ENCODE data around the gene PLXND1.

PLXND1 gene

DNA sequence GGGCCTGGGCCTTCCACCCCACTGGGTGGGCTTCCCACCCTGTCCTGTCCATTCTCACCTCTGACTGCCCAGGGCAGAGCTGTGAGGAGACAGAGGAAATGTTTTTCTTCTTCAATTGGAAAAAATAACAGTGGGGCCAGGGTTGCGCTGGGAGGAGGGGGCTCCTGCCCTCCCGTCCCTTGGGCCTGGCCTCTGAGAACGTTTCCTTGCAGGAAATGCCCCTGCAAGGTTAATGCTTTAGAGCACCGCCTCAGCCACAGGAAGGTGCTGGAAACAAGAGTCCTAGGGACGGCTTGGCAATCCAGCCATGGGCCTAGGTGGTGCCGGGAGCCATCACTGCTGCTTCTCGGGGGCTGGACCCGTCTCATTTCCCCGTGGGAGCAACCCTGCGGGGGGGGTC lies 3.8 kb upstream of the PLXND1 start:
- peaks cover 77% of the 10 kb centered on the region for H3K4me1 ChIP-seq
- no peak overlapping the region for H3K4me3 ChIP-seq
- peak overlapping the region; percentile 47 for H3K27ac ChIP-seq
- no peaks in the 10 kb centered on the region for H3K27me3 ChIP-seq
- no peaks in the 10 kb centered on the region for H3K9me3 ChIP-seq
- H3K36me3 ChIP-seq = no peaks in the 10 kb centered on the region
- H3K9ac ChIP-seq = no peak overlapping the region
- peak overlapping the region; percentile 96 for H3K4me2 ChIP-seq
- no peak for TF ChIP-seq Cebpa-rat (IDR thresholded peaks at IDR 0.05)
- peaks cover 11% of the 10 kb centered on the region; the same call in 1 of the 2 replicates for H4K20me1 ChIP-seq

DNA sequence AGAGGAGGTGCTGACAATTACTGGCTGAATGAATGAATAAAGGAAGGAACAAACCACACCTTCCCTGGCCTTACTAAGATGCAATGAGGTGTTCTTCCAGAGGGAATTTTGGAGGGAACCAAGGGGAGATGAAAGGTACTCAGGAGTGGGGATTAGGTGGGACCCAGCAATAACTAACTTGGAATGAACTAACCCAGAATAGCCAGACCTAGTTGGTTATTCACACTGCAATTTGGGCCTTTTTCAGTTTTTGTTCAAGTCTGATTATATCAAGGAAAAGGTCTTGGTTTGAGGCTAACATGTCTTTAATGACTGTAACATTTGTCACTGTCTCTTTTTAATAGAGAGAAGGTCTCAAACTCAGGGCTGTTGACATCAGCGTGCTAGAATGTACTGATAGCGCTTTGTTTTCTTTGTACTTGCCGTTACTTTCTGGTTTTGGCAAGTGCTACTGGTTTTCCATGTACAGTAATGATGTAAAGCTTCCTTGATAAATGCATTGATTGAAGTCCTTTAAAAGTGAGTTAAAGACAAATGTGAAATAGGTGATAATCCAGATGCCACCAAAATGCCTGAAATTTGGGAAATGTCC lies 3.2 kb upstream of the PLXND1 start:
- Histone ChIP-seq H3K4me1 (peaks cover 74% of the 10 kb centered on the region), H3K4me3 (no peak overlapping the region), H3K36me3 (no peaks in the 10 kb centered on the region), H3K27ac (peak overlapping the region; percentile 47; the same call in 1 of the 2 replicates), H3K27me3 (no peaks in the 10 kb centered on the region), H3K9ac (no peak overlapping the region), H3K4me2 (peak overlapping the region; percentile 96), H4K20me1 (peaks cover 15% of the 10 kb centered on the region), H3K9me3 (no peaks in the 10 kb centered on the region)
- no peak for TF ChIP-seq Cebpa-rat (IDR thresholded peaks at IDR 0.05)

DNA sequence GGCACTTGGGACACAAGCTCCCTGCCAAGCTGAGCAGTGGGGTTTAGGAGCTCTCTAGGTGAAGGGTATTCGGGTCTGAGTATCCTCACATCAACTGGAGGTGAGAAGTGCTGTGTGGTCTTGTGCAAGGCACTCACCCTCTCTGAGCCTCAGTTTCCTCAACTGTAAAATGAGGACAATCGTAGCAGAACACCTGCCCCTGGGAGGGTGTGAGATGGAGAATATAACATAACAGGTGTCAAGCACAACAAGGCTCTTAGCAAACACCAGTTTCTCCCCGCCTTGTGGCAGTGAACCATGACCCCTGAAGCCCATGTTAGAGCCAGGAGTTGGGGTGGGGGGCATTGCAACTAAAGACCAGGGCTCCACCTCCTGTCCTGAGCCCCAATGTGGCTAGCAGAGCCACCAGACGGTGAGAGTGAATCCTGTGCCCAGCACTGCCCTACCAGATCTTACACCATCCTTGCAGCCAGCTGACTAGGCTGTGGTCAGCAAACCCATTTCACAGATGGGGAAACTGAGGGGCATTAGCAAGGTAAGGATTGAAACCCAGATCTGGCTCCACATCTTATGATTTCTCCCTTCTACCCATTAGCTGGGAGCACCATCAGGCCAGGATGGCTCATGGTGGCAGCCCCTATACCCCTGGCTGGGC lies 2.6 kb upstream of the PLXND1 start:
- Histone ChIP-seq H3K36me3 (no peaks in the 10 kb centered on the region), H4K20me1 (peaks cover 21% of the 10 kb centered on the region), H3K27ac (peak overlapping the region; percentile 86; the same call in 1 of the 2 replicates), H3K4me2 (peak overlapping the region; percentile 96), H3K9ac (peak overlapping the region; percentile 79; the same call in 1 of the 2 replicates), H3K27me3 (no peaks in the 10 kb centered on the region), H3K9me3 (no peaks in the 10 kb centered on the region), H3K4me1 (peaks cover 74% of the 10 kb centered on the region), H3K4me3 (no peak overlapping the region)
- TF ChIP-seq Cebpa-rat (IDR thresholded peaks at IDR 0.05) = no peak

DNA sequence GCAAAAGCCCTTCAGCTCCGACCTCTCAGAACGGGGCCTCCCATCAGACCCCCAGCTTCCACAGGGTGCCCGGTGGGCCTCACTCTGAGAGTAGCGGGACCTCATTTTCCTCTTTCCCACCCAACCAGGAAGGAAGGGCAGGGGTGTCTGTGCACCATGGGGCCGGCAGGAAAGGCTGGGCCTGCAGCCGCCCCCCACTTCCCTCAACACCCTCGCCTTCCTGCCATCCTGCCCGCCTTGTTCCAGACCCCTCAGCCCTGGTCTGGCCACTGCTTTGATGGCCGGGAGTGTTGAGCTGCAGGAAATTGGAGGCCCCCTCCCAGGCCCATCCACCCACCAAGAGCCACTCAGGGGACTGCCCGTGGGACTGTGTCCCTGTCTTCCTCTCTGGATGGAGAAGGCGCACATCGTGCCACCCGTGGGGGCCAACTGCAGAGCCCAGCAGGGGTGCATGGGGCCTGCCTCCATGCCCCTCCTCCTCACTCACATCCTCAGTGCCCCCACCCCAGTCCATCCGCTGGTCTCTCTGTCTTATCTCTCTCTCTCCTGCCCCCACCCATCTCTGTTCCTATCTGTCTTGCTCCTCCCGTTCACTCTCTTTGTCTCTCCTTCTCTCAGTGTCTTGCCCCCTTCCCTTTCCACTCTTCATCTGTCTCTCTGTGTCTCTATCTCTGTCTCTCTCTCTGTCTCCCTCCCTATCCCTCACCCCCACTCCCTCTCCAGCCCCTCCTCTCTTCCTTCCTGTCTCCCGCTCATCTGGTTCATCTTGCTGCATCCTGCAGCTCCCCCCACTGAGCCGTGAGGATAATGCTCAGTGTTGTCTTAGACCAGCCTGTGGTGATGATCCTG lies 1.8 kb upstream of the PLXND1 start:
- no peaks in the 10 kb centered on the region for H3K27me3 ChIP-seq
- peaks cover 29% of the 10 kb centered on the region for H4K20me1 ChIP-seq
- TF ChIP-seq Cebpa-rat (IDR thresholded peaks at IDR 0.05) = no peak
- H3K4me3 ChIP-seq = peak overlapping the region; percentile 91; the same call in 1 of the 2 replicates
- H3K9ac ChIP-seq = peak overlapping the region; percentile 79
- no peaks in the 10 kb centered on the region for H3K9me3 ChIP-seq
- H3K27ac ChIP-seq = peak overlapping the region; percentile 86
- H3K4me1 ChIP-seq = peaks cover 77% of the 10 kb centered on the region
- no peaks in the 10 kb centered on the region for H3K36me3 ChIP-seq
- H3K4me2 ChIP-seq = peak overlapping the region; percentile 96

DNA sequence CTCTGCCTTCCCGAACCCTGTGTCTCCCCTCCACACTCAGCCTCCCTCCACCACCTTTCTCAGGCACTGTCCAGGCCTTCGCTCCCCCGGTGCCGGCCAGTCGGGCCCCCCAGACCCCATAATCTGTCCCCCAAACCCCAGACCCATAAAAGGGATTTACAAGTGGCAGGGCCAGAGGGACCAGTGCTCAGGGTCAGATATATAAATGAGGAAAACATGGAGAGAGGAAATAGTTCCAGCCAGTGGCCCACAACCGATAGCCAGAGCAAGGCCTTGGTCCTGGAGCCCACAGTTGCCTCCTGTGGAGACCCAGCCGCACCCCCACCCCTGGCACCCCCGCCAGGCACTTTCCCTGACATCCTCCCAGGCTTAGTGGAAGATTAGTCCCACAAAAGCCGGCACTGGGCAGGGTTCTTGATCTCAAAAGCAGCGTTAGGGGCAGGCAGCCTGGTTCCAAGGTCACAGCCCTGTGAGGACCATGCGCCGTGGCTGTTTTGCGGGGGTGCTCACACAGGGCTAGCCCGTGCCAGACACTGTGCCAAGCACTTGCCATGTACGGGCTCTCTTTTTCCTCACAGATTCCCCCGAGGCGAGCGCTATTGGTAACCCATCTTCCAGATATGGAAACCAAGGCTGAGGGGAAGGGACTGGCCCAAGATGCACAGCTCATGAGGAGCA lies 1.1 kb upstream of the PLXND1 start:
- Histone ChIP-seq H3K4me2 (peak overlapping the region; percentile 96), H3K27ac (peak overlapping the region; percentile 86), H3K4me3 (peak overlapping the region; percentile 91), H3K36me3 (0 out of 2 replicates have a peak, but pooled peaks cover 5% of the 10 kb centered on the region), H3K4me1 (peaks cover 77% of the 10 kb centered on the region), H3K27me3 (no peaks in the 10 kb centered on the region), H4K20me1 (peaks cover 37% of the 10 kb centered on the region), H3K9ac (peak overlapping the region; percentile 79), H3K9me3 (no peaks in the 10 kb centered on the region)
- TF ChIP-seq Cebpa-rat (IDR thresholded peaks at IDR 0.05) = no peak

DNA sequence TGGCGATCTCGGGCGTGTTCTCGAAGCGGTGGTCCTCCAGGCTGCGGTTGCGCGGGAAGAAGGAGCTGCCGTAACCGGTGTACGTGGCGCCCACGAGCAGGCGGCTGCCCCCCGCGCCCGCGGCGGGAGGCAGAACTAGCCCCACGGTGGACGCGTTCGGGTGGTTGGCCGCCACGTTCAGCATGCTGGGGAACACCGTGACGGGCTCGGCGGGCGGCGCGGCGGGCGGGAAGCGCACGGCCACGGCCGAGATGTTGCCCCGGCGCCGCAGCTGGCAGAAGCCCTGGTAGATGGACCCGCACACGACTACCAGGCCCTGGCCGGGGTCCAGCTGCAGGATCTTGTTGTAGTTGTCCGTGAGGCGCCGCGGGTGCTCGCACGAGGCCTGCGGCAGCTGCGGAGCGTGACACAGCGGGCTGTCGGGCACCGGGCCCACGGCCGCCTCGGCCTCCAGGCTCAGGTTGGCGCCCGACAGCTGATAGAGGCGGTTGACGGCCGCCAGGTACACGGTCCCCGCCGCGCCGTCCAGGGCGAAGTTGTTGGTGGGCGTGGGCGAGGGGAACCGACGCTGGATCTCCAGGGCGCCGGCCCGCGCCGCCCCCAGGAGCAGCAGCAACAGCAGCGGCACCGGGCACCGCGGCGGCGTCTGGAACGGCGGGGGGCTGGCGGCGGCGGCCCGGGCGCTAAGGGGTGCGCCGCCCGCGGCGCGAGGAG lies 397 bp downstream of the PLXND1 start:
- no peaks in the 10 kb centered on the region for H3K9me3 ChIP-seq
- peak overlapping the region; percentile 85 for H3K27ac ChIP-seq
- peak overlapping the region; percentile 100 for H3K4me2 ChIP-seq
- peak overlapping the region; percentile 87 for H3K9ac ChIP-seq
- peaks cover 77% of the 10 kb centered on the region for H3K4me1 ChIP-seq
- peak overlapping the region; percentile 91 for H3K4me3 ChIP-seq
- no peaks in the 10 kb centered on the region for H3K27me3 ChIP-seq
- no peak for TF ChIP-seq Cebpa-rat (IDR thresholded peaks at IDR 0.05)
- peaks cover 19% of the 10 kb centered on the region for H3K36me3 ChIP-seq
- H4K20me1 ChIP-seq = peaks cover 51% of the 10 kb centered on the region

DNA sequence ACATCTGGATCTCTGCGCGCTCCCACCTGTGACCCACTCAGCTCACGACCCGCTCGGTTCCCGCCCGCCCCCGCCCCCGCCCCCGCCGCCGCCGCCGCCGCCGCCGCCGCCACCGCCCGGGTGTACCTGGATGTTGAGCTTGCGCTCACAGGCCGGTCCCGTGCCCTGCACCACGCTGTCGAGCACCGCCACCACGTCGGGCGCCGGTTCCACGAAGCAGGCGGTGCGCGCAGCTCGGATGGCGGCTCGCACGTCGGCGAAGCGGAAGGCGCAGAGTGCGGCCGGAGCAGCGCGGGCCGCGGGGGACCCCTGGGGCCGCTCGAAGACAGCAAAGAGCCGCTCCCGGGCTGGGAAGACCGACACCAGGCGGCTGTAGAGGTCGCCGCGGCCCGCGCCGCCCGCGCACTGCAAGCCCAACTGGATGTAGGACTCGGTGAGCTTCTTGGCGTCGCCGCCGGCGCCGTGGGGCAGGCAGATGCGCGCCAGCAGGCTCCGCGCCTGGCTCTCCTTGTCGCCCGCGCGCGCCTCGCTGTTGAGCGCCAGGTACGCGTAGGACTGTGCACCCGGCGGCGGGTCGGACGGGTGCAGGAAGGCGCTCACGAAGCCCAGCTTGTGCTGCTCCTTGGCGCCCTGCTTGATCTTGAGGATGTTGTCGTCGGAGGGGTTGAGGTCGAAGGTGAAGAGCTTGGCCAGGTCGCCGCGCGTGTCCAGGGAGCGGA lies 1.1 kb downstream of the PLXND1 start:
- no peak for TF ChIP-seq Cebpa-rat (IDR thresholded peaks at IDR 0.05)

DNA sequence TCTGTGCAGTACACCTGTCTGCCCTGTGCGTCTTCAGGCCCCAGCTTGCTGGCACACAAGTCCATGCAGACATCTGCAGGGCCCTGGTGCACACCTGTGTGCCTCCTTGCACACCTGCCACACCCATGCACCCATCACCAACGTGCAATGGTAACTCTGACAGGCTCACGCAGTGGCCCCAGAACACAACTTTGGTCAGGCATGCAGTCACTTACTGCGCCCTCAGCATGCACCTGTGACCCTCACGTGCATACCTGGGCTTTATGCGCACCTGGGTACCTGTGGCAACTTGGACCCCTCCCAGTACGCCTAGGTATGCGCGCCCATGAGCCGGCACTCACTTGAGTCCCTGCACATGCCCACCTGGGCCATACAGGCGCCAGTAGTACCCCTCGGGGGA lies 1.7 kb downstream of the PLXND1 start:
- Histone ChIP-seq H3K4me2 (peak overlapping the region; percentile 100), H3K4me1 (peaks cover 80% of the 10 kb centered on the region), H3K9ac (peak overlapping the region; percentile 87), H4K20me1 (peaks cover 64% of the 10 kb centered on the region), H3K27ac (peak overlapping the region; percentile 56; the same call in 1 of the 2 replicates), H3K36me3 (peaks cover 19% of the 10 kb centered on the region), H3K27me3 (no peaks in the 10 kb centered on the region), H3K4me3 (peak overlapping the region; percentile 91), H3K9me3 (no peaks in the 10 kb centered on the region)
- TF ChIP-seq Cebpa-rat (IDR thresholded peaks at IDR 0.05) = no peak

More for the DNA sequence above, 1.1 kb downstream of the PLXND1 start:
- Histone ChIP-seq H3K4me2 (peak overlapping the region; percentile 100), H3K4me3 (peak overlapping the region; percentile 91), H3K36me3 (peaks cover 19% of the 10 kb centered on the region), H4K20me1 (peaks cover 58% of the 10 kb centered on the region), H3K9me3 (no peaks in the 10 kb centered on the region), H3K4me1 (peaks cover 80% of the 10 kb centered on the region), H3K27ac (peak overlapping the region; percentile 85), H3K27me3 (no peaks in the 10 kb centered on the region), H3K9ac (peak overlapping the region; percentile 87)

Data from BLaER1 (cell line).